Activated CD8-positive, alpha-beta T cell treated with anti-CD3 and anti-CD28 coated beads for 36 hours (primary cell): ENCODE data around the gene KISS1. TPM values are rescaled to one million over a fixed set of nuclear protein-coding genes. Genes with fewer than 3 reads are reported as not detected.

Experiments
- ATAC-seq: fragments of 200-7000 bp; cut with Tn5 transposase; one replicate; pipeline ENCODE4 v1.10.0; 2021; ENCODE audit warnings: mild to moderate bottlenecking, moderate library complexity
- CTCF ChIA-PET: fragments of 350-600 bp; sonication (Branson Sonifier 250); formaldehyde crosslinking; loops from one replicate; lab custom pipeline; 2021; ENCODE audit warnings: antibody characterized with exemption; lab: Charles Lee
- POLR2A ChIA-PET: fragments of 350-600 bp; sonication (Branson Sonifier 250); formaldehyde crosslinking; loops from one replicate; lab custom pipeline; 2021; ENCODE audit warnings: antibody characterized with exemption; lab: Charles Lee
- DNase-seq: peaks from one replicate; pipeline ENCODE4 v3.0.0-alpha.2; 2020
- H3K27ac Mint-ChIP-seq: one replicate; pipeline ENCODE4 v1.8.0; 2021; ENCODE audit warnings: mild to moderate bottlenecking, mixed read lengths
- H3K27me3 Mint-ChIP-seq: one replicate; pipeline ENCODE4 v1.8.0; 2021; ENCODE audit warnings: mixed read lengths
- H3K36me3 Mint-ChIP-seq: one replicate; pipeline ENCODE4 v1.8.0; 2021; ENCODE audit warnings: low read depth, mixed read lengths
- H3K4me1 Mint-ChIP-seq: one replicate; pipeline ENCODE4 v1.8.0; 2021; ENCODE audit warnings: low read depth, mixed read lengths
- H3K4me3 Mint-ChIP-seq: one replicate; pipeline ENCODE4 v1.8.0; 2021; ENCODE audit warnings: mild to moderate bottlenecking, moderate library complexity, mixed read lengths
- H3K9me3 Mint-ChIP-seq: one replicate; pipeline ENCODE4 v1.8.0; 2021; ENCODE audit warnings: mixed read lengths
- CTCF ChIP-seq: fragments of 200-600 bp; IDR thresholded peaks from one replicate; pipeline ENCODE4 v1.8.0; 2022; ENCODE audit warnings: antibody characterized with exemption, mild to moderate bottlenecking
- intact Hi-C: fragments of 100-400 bp; cut with micrococcal nuclease; formaldehyde crosslinking; loops from one replicate; pipeline ENCODE4 v1.10.0; 2022
- total RNA-seq, 2 experiments: library from RNA; stranded (reverse); gene quantifications; one replicate each; pipeline ENCODE4 v1.2.3, GENCODE V29; 2021

The KISS1 gene
- total RNA-seq, 2 experiments from 2014 or later = not detected

GRCh38 chr1:204224655-204225054 is 28.4 kb upstream of the KISS1 start:
- ChIA-PET POLR2A (no interaction called here), CTCF (no interaction called here)
- Mint-ChIP-seq H3K36me3 (no peaks in the 10 kb centered on the region), H3K27me3 (no peaks in the 10 kb centered on the region), H3K4me3 (no peak overlapping the region), H3K9me3 (no peaks in the 10 kb centered on the region), H3K27ac (no peak overlapping the region), H3K4me1 (no peaks in the 10 kb centered on the region)
- TF ChIP-seq CTCF = no peak
- no peak for DNase-seq
- ATAC-seq = no peak
- intact Hi-C loops = no loop called here

- CTCF ChIA-PET = interaction anchor here (1.4 kb wide), 1 partner anchor 16 kb away, joined by 5 read pairs; no protein-coding TSS in a partner anchor
Observed at GRCh38 chr1:204223129-204223860, 27.0 kb upstream of the KISS1 start.

GRCh38 chr1:204222764-204223055 is 26.4 kb upstream of the KISS1 start:
- DNase-seq = no peak
- Mint-ChIP-seq H3K27me3 (no peaks in the 10 kb centered on the region), H3K36me3 (no peaks in the 10 kb centered on the region), H3K9me3 (no peaks in the 10 kb centered on the region), H3K27ac (no peak overlapping the region), H3K4me1 (peaks cover 6% of the 10 kb centered on the region), H3K4me3 (no peak overlapping the region)
- TF ChIP-seq CTCF = no peak
- ATAC-seq = no peak
- intact Hi-C loops = no loop called here
- ChIA-PET CTCF (interaction anchor here (1.4 kb wide), 1 partner anchor 16 kb away, joined by 5 read pairs; no protein-coding TSS in a partner anchor), POLR2A (no interaction called here)

More at GRCh38 chr1:204223129-204223860, 27.0 kb upstream of the KISS1 start:
- H3K36me3 Mint-ChIP-seq = no peaks in the 10 kb centered on the region
- H3K27ac Mint-ChIP-seq = no peak overlapping the region
- no peak for DNase-seq
- H3K4me1 Mint-ChIP-seq = peaks cover 6% of the 10 kb centered on the region
- ATAC-seq = no peak
- H3K4me3 Mint-ChIP-seq = no peak overlapping the region
- intact Hi-C loops = no loop called here
- H3K9me3 Mint-ChIP-seq = no peaks in the 10 kb centered on the region
- no peaks in the 10 kb centered on the region for H3K27me3 Mint-ChIP-seq
- POLR2A ChIA-PET = interaction anchor here (0.6 kb wide), 1 partner anchor 359 kb away, joined by 3 read pairs; no protein-coding TSS in a partner anchor
- TF ChIP-seq CTCF = no peak

- intact Hi-C loops = no loop called here
- no peak for TF ChIP-seq CTCF
- Mint-ChIP-seq H3K36me3 (no peaks in the 10 kb centered on the region), H3K4me3 (no peak overlapping the region), H3K9me3 (no peaks in the 10 kb centered on the region), H3K27me3 (no peaks in the 10 kb centered on the region), H3K4me1 (peaks cover 6% of the 10 kb centered on the region), H3K27ac (no peak overlapping the region)
- ChIA-PET CTCF (interaction anchor here (1.4 kb wide), 1 partner anchor 15 kb away, joined by 5 read pairs; no protein-coding TSS in a partner anchor), POLR2A (no interaction called here)
- ATAC-seq (no peak), DNase-seq (no peak)
Observed at GRCh38 chr1:204222006-204222763, 25.9 kb upstream of the KISS1 start.

GRCh38 chr1:204221271-204221670 is 25.0 kb upstream of the KISS1 start:
- H3K36me3 Mint-ChIP-seq = no peaks in the 10 kb centered on the region
- DNase-seq (no peak), ATAC-seq (no peak)
- POLR2A ChIA-PET = no interaction called here
- no peaks in the 10 kb centered on the region for H3K9me3 Mint-ChIP-seq
- intact Hi-C loops = no loop called here
- no peak overlapping the region for H3K4me3 Mint-ChIP-seq
- H3K27ac Mint-ChIP-seq = no peak overlapping the region
- H3K27me3 Mint-ChIP-seq = no peaks in the 10 kb centered on the region
- TF ChIP-seq CTCF = no peak
- CTCF ChIA-PET = no interaction called here
- peaks cover 6% of the 10 kb centered on the region for H3K4me1 Mint-ChIP-seq
